Measurements from ENCODE around the gene TMEM119. TPM values are rescaled to one million over a fixed set of nuclear protein-coding genes. Genes with fewer than 3 reads are reported as not detected.
A peak's percentile ranks its signal among the peaks of the same experiment; 100 is the strongest.

TMEM119 gene
- total RNA-seq, 1 donor from 2014 or later: 0.72 TPM

DNA sequence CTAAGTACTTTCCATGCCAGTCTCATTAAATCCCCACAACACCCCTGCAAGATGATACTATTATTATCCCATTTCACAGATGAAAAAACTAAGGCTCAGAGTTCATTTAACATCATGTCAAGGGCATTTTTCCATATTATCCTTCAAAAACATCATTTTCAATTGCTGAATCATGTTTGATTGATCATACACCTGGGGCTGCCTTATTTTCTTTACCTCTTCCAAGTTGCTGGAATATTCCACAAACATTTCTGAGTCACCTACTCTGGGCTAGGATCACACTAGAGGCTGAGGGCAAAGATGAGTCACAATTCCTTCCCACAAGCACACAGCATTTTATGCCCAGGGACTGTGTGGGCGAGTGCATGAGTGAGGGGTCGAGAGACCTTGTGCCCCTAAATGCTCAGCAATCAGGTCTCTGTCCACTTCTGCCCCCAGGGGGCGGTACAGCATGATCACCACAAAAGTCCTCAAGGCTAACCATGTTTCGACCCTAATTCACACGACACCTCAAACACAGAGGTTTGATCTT lies 14.1 kb upstream of the TMEM119 start:
- TF ChIP-seq, protein P1, sequence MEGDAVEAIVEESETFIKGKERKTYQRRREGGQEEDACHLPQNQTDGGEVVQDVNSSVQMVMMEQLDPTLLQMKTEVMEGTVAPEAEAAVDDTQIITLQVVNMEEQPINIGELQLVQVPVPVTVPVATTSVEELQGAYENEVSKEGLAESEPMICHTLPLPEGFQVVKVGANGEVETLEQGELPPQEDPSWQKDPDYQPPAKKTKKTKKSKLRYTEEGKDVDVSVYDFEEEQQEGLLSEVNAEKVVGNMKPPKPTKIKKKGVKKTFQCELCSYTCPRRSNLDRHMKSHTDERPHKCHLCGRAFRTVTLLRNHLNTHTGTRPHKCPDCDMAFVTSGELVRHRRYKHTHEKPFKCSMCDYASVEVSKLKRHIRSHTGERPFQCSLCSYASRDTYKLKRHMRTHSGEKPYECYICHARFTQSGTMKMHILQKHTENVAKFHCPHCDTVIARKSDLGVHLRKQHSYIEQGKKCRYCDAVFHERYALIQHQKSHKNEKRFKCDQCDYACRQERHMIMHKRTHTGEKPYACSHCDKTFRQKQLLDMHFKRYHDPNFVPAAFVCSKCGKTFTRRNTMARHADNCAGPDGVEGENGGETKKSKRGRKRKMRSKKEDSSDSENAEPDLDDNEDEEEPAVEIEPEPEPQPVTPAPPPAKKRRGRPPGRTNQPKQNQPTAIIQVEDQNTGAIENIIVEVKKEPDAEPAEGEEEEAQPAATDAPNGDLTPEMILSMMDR (conservative IDR thresholded peaks at IDR 0.05): peak; percentile 55
- Mint-ChIP-seq H3K4me1 (peaks cover 7% of the 10 kb centered on the region), H3K9me3 (peaks cover 3% of the 10 kb centered on the region), H3K27me3 (ENCODE audit: low read depth) (no peaks in the 10 kb centered on the region), H3K36me3 (ENCODE audit: low read depth) (no peaks in the 10 kb centered on the region), H3K27ac (ENCODE audit: unreplicated experiment) (no peak overlapping the region), H3K4me3 (no peak overlapping the region)
- peak; percentile 55 for DNase-seq (ENCODE audit: low read depth, low spot score)

DNA sequence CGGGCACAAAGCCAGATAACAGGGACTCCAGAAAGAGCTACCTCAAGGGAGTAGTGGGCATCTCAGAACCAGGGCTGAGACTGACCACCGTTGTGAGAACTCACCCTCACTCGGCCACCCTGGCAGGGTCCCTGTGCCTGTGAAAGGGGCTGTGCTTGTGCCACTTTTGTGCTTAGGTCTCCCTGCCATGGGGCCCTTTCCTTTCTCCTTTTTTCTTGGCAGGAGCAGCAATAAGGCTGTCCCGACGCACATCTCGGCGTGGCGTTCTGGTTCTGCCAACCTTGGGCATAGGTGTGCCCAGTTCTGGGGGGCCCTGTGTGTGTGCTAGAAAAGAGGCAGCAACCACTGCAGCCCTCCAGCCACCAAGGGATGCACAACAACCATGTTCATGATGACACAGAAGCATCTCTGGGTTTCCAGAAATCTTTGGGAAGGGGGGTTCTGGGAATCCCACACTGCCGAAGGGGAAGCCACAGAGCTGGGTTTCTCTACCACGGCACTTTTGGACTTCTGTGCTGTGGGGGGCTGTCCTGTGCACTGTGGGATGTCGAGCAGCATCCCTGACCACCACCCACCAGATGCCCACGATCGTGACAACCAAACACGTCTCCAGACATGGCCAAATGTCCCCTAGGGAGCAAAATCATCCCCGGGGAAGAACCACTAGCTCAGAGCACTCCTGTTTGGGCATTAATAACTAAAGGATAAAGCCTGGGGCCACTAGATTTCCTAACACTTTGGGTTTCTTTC lies 13.1 kb upstream of the TMEM119 start:
- no peaks in the 10 kb centered on the region for H3K27me3 Mint-ChIP-seq (ENCODE audit: low read depth)
- H3K4me3 Mint-ChIP-seq: no peak overlapping the region
- H3K4me1 Mint-ChIP-seq: peaks cover 7% of the 10 kb centered on the region
- no peaks in the 10 kb centered on the region for H3K36me3 Mint-ChIP-seq (ENCODE audit: low read depth)
- TF ChIP-seq, protein P1 (conservative IDR thresholded peaks at IDR 0.05): no peak
- H3K9me3 Mint-ChIP-seq: no peaks in the 10 kb centered on the region
- DNase-seq (ENCODE audit: low read depth, low spot score): no peak
- H3K27ac Mint-ChIP-seq (ENCODE audit: unreplicated experiment): peak overlapping the region; percentile 62

DNA sequence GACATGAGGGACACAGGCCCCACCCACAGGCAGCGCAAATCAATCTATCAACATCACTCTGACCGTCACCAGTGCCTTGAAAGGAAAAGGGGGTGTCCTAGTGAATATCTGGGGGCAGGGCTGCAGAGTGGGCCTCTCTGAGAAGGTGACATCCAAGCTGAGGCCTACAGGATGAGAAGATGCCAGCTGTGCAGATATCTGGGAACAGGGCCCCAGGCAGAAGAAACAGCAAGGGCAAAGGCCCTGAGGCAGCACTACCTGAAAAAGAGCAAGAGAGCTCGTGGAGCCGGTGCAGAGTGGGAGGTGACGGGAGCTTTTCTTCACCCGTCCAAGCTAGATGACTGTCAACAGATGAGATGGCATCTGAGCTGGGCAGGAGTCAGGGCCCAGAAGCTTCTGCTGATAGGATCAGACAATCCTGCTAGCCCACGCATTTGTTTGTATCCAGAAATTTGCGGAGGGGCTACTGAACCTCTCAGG lies 12.5 kb upstream of the TMEM119 start:
- Mint-ChIP-seq H3K27me3 (ENCODE audit: low read depth) (no peaks in the 10 kb centered on the region), H3K4me3 (no peak overlapping the region)

DNA sequence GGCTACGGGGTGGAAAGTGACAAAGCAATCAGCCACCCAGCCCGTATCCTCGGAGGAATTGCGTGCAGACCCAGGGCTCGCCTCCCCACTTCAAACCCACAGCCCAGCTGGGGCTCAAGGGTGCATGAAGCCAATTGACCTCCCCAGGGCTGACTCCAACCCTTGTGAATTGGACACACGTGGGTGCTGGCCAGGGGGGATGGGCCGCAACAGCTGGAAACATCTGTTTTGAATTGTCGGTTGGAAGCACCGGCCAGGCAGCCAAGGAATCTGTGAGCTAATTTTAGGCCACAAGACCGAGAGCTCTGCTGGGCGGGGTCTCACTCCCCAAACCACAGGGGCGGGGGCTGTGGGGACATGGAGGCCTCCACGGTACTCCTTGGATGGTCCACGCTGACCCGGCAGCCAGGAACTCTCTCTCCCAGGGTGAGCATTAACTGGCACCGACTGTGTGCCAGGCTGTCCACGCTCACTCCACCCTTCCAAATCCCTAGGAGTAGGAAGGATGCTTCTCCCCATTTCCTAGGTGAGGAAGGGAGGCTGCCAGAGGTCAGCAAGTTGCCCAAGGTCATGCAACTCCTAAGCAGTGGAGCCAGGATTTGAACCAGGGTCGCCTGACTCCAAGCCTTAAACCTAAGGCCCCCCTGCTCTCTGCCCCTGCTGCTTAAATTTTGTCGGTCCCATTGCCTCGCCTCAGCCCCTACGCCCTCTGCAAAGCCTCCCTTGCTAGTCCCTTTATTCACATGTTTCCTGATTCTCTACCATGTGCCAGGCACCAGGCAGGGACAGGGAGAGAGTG lies 11.9 kb upstream of the TMEM119 start:
- H3K27me3 Mint-ChIP-seq (ENCODE audit: low read depth): peaks cover 4% of the 10 kb centered on the region
- H3K27ac Mint-ChIP-seq (ENCODE audit: unreplicated experiment): no peak overlapping the region

More for the DNA sequence above, 12.5 kb upstream of the TMEM119 start:
- H3K36me3 Mint-ChIP-seq (ENCODE audit: low read depth): no peaks in the 10 kb centered on the region
- TF ChIP-seq, protein P1 (conservative IDR thresholded peaks at IDR 0.05): no peak
- peaks cover 7% of the 10 kb centered on the region for H3K4me1 Mint-ChIP-seq
- DNase-seq (ENCODE audit: low read depth, low spot score): no peak
- H3K27ac Mint-ChIP-seq (ENCODE audit: unreplicated experiment): no peak overlapping the region
- peaks cover 3% of the 10 kb centered on the region for H3K9me3 Mint-ChIP-seq

DNA sequence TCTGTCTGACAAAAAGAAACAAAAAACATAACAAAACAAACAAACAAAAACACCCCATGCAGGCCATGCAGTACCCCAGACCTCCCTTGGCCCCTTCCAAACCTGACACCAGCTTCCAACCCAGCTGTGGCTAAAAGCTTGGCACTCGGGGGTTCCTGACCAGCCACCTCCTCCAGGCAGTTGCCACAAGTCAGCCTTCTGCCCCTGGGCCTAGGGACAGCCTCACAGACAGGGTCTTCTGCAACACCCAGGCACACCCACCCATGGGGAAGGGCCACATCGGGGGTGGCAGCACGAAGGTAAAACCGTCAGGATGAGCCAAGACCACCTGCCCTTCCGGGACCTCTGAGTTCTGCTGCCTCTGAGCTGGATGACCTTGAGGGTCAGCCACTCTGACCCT lies 10.7 kb upstream of the TMEM119 start:
- Mint-ChIP-seq H3K4me1 (peaks cover 7% of the 10 kb centered on the region), H3K27ac (ENCODE audit: unreplicated experiment) (no peak overlapping the region)
- TF ChIP-seq, protein P1 (conservative IDR thresholded peaks at IDR 0.05): no peak

More for the DNA sequence above, 11.9 kb upstream of the TMEM119 start:
- DNase-seq (ENCODE audit: low read depth, low spot score): no peak
- Mint-ChIP-seq H3K9me3 (peaks cover 5% of the 10 kb centered on the region), H3K4me1 (peaks cover 7% of the 10 kb centered on the region), H3K36me3 (ENCODE audit: low read depth) (no peaks in the 10 kb centered on the region), H3K4me3 (no peak overlapping the region)
- TF ChIP-seq, protein P1 (conservative IDR thresholded peaks at IDR 0.05): no peak

More for the DNA sequence above, 10.7 kb upstream of the TMEM119 start:
- Mint-ChIP-seq H3K4me3 (no peak overlapping the region), H3K36me3 (ENCODE audit: low read depth) (no peaks in the 10 kb centered on the region), H3K9me3 (peaks cover 5% of the 10 kb centered on the region), H3K27me3 (ENCODE audit: low read depth) (peaks cover 5% of the 10 kb centered on the region)
- DNase-seq (ENCODE audit: low read depth, low spot score): no peak
